Activated T-helper 2 cell treated with anti-CD3 and anti-CD28 coated beads, Interferon-gamma antibody, Interleukin-2, Interleukin-4, amounts not matched to agents 10 μg/mL and 5 μg/mL and 100 μg/mL, durations not matched to agents 14 hours and 24 hours and 36 hours (primary cell): ENCODE results near the gene HBP1. TPM values are rescaled to one million over a fixed set of nuclear protein-coding genes. Genes with fewer than 3 reads are reported as not detected.
"Not testable (repeated sequence)": the region's sequence is repeated elsewhere in the genome, so short reads cannot be mapped to it uniquely, and the experiment has no call there.

Source experiments
- DNase-seq: peaks from one replicate; pipeline ENCODE4 v3.0.0; 2021; ENCODE audit warnings: low spot score
- H3K27ac Mint-ChIP-seq: one replicate; pipeline ENCODE4 v1.8.0; 2021; ENCODE audit warnings: mixed read lengths
- H3K27me3 Mint-ChIP-seq: one replicate; pipeline ENCODE4 v1.8.0; 2021; ENCODE audit warnings: low read depth, mixed read lengths
- H3K36me3 Mint-ChIP-seq: one replicate; pipeline ENCODE4 v1.8.0; 2021; ENCODE audit warnings: low read depth, mixed read lengths
- H3K4me1 Mint-ChIP-seq: one replicate; pipeline ENCODE4 v1.8.0; 2021; ENCODE audit warnings: low read depth, mixed read lengths
- H3K4me3 Mint-ChIP-seq: one replicate; pipeline ENCODE4 v1.8.0; 2021; ENCODE audit warnings: low read depth, mild to moderate bottlenecking, moderate library complexity, mixed read lengths
- H3K9me3 Mint-ChIP-seq: one replicate; pipeline ENCODE4 v1.8.0; 2021; ENCODE audit warnings: mixed read lengths
- intact Hi-C: fragments of 100-400 bp; cut with micrococcal nuclease; formaldehyde crosslinking; loops from one replicate; pipeline ENCODE4 v1.15.1; 2023
- total RNA-seq: library from RNA; stranded (reverse); gene quantifications from 2 replicates; pipeline ENCODE4 v1.2.3, GENCODE V29; 2022

The HBP1 gene
- total RNA-seq, 1 donor from 2014 or later = 17.0 TPM

DNA sequence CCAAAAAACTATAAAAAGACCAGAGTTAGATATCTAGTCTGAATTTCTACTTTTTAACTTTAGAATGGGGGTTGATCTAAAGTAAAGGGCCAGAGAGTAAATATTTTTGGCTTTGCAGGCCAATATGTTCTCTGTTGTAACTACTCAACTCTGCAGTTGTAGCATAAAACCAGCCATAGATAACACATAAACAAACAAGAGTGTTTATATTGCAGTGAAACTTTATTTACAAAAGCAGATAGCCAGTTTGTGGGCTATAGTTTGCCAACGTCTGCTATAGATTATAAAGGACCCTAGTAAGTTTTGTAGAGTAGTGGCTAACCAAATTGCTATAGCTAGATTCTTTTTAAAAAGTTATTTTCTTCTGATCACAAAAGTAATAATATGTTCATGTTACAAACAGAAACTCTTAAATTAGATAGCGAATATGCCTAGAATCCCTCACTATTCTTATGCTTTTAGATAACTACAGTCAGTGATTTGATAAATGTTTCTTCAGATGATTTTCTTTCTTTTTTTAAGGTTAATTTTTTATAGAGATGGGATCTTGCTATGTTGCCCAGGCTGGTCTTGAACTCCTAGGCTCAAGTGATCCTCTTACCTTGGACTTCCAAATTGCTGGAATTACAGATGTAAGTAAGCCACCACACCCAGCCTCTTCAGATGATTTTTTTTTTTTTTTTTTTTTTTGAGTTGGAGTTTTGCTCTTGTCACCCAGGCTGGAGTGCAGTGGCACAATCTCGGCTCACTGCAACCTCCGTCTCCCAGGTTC is 23.6 kb upstream of the HBP1 start:
- no peak for DNase-seq
- Mint-ChIP-seq H3K36me3 (no peaks in the 10 kb centered on the region), H3K4me3 (no peak overlapping the region), H3K27me3 (peaks cover 5% of the 10 kb centered on the region), H3K27ac (no peak overlapping the region), H3K4me1 (no peaks in the 10 kb centered on the region), H3K9me3 (no peaks in the 10 kb centered on the region)
- intact Hi-C loops = no loop called here

DNA sequence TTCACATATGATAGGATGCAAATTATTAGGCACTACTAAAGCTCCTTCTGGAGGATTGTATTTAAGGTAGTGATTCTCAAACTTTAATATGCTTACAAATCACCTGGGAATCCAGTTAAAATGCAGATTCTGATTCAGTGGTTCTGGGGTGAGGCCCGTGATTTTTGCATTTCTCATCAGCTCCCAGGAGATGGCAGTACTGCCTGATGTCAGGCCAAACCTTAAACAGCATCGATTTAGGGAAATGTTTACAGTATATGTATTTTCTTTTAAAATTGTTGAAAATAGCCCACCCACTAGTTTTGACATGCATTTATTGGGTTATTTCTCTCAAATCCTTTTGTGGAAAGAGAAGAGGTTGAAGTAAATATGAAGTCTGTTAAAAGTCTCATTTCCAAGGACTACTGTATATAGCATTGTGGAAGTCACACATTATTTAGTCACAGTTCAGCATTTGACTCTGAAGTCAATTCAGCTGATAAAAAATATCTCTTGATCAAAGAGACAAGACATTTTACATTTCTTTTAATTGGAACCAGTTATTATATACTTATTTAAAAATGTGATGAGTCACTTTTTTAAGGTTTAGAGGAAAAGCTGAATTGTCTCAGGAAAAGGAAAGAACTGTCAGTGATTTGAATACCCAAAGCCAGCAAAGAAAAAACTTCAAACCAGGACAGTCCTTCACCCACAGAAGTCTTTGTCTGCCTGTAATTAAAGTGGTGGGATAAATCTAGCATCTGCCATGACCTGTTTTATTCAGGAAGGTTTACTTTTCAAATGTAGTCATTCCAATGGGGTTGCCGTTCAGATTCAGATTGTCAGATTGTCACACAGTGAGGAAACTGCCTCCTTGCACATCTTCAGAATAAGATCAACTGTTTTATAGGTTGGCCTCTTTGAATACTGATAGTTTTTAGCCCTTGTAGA is 21.1 kb upstream of the HBP1 start:
- Mint-ChIP-seq H3K9me3 (no peaks in the 10 kb centered on the region), H3K27me3 (peaks cover 6% of the 10 kb centered on the region), H3K27ac (no peak overlapping the region), H3K36me3 (no peaks in the 10 kb centered on the region), H3K4me1 (no peaks in the 10 kb centered on the region), H3K4me3 (no peak overlapping the region)
- intact Hi-C loops = no loop called here
- no peak for DNase-seq

DNA sequence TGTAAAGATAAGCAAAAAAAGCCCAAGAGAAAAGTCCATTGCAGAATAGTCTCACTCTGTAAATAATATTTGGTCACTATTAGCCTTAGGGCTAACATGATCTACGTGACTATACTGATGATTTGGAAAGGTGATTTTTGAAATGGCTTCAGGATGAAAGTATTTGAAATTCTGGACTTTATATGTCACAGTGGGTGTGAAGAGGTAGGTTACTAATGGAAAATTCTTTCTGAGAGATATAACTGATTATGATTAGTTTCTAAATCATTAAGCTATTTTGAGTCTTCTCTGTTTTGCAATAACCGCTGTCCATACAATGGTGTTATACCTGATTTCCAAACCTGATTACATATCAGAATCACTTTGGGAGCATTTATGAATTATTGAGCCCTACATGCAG is 20.1 kb upstream of the HBP1 start:
- H3K9me3 Mint-ChIP-seq = no peaks in the 10 kb centered on the region
- peaks cover 7% of the 10 kb centered on the region for H3K27me3 Mint-ChIP-seq
- DNase-seq = no peak
- no peaks in the 10 kb centered on the region for H3K4me1 Mint-ChIP-seq
- no peak overlapping the region for H3K27ac Mint-ChIP-seq
- intact Hi-C loops = no loop called here
- no peaks in the 10 kb centered on the region for H3K36me3 Mint-ChIP-seq
- H3K4me3 Mint-ChIP-seq = no peak overlapping the region

DNA sequence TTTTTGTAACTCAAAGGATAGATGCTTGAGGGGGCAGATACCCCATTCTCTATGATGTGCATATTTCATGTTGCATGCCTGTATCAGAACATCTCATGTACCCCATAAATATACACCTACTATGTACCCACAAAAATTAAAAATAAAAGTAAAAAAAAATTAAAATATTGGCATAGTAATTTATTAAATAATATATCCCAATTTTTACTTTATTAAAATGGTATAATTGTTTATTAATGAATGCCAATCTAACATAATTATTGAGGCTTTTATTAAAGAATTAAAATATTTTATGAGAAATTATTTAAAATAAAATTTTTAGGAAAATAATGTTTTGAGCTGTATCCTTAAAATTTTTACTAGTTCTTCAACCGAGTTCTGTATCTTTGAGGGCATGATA is 18.9 kb upstream of the HBP1 start:
- no peak for DNase-seq
- Mint-ChIP-seq H3K27me3 (peaks cover 9% of the 10 kb centered on the region), H3K36me3 (no peaks in the 10 kb centered on the region), H3K4me1 (no peaks in the 10 kb centered on the region), H3K4me3 (no peak overlapping the region), H3K27ac (no peak overlapping the region), H3K9me3 (no peaks in the 10 kb centered on the region)
- intact Hi-C loops = loop anchor here (1.0 kb wide), 2 partner anchors 203 to 357 kb away; no protein-coding TSS in a partner anchor

DNA sequence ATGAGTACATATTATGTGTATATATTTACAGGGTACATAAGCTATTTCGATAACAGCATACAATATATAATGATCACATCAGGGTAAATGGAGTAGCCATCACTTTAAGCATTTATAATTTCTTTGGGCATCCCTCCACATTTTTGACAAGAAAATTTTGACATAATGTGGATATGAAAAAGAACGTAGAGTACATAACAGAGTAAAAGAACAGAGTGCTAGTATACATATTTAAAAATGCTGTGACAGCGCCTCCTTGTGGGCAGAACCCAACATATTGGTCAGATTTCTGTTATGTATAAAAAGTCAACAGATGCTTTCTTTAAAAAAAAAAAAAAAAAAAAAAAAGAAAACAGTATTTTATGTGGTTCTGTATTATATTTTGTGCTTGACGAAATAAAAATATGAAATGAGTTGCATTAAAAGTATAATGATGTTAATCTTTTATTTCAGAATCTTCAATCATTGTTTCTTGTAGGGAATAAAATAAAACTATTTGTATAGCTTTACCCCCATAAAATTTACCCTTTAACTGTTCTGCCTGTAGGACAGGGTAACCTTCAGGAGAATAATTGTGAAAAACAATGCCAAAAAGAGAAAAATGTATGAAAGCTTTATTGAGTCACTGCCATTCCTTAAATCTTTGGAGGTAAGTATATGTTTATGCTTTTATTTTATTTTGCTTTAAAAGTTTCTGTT is 18.3 kb upstream of the HBP1 start:
- peak; percentile 44 for DNase-seq
- Mint-ChIP-seq H3K4me3 (no peak overlapping the region), H3K27me3 (peaks cover 9% of the 10 kb centered on the region), H3K9me3 (no peaks in the 10 kb centered on the region), H3K36me3 (no peaks in the 10 kb centered on the region), H3K27ac (no peak overlapping the region), H3K4me1 (no peaks in the 10 kb centered on the region)
- intact Hi-C loops = loop anchor here (1.0 kb wide), 2 partner anchors 203 to 357 kb away; no protein-coding TSS in a partner anchor

DNA sequence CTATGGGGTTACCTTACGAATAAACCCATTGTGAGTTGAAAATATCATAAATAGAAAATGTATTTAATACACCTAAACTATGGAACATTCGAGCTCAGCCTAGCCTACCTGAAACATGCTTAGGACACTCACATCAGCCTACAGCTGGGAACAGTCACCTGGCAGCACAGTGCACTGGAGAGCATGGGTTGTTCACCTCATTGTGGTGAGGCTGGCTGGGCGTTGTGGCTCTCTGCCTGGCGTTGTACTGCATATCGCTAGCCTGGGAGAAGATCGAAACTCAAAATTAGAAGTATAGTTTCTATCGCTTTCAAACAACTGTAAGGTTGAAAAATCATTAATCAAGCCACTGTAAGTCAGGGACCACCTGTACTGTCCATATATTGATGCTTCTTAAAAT is 17.3 kb upstream of the HBP1 start:
- Mint-ChIP-seq H3K4me3 (no peak overlapping the region), H3K9me3 (no peaks in the 10 kb centered on the region), H3K27me3 (peaks cover 11% of the 10 kb centered on the region), H3K36me3 (no peaks in the 10 kb centered on the region), H3K27ac (no peak overlapping the region), H3K4me1 (no peaks in the 10 kb centered on the region)
- intact Hi-C loops = no loop called here
- no peak for DNase-seq

DNA sequence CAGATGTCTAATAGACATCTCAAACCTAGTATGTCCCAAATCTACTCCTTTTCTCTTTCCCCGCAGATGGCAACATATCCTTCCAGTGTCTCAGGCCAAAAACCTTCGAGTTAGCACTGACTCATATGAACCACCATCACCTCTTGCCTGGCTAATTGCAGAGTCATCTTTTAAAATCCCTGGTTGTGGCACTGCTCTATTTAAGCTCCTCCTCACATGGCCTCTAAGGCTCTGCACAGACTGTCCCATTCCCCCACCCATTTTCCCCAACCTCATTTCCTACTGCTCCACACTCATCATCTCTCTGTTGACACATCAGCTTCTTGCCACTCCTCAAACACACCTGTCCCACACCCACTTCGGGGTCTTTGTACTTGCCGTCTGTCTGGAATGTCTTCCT is 16.8 kb upstream of the HBP1 start:
- no peaks in the 10 kb centered on the region for H3K9me3 Mint-ChIP-seq
- no peaks in the 10 kb centered on the region for H3K4me1 Mint-ChIP-seq
- H3K27ac Mint-ChIP-seq = no peak overlapping the region
- no peak overlapping the region for H3K4me3 Mint-ChIP-seq
- no peak for DNase-seq
- H3K36me3 Mint-ChIP-seq = no peaks in the 10 kb centered on the region
- intact Hi-C loops = no loop called here
- H3K27me3 Mint-ChIP-seq = peaks cover 15% of the 10 kb centered on the region

DNA sequence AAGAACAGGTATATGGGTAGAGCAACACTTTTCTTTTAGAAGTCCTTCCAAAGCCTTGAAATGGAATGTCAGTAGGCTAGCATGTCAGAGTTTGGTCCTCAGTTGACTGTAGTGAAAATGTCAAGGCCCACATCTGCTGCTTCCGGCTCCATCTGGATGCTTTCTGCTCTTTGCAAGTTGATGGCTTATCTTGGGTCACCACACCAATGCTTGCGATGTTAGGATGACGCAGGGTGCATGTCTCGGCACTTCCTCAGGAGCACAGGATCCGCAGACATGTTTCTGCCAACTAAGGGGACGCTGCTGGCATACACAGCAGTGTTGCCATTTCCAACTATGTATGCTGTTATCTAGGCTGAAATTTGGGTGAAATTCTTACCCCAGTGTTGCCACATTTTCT is 14.0 kb upstream of the HBP1 start:
- Mint-ChIP-seq H3K36me3 (no peaks in the 10 kb centered on the region), H3K9me3 (no peaks in the 10 kb centered on the region), H3K27me3 (peaks cover 17% of the 10 kb centered on the region), H3K27ac (no peak overlapping the region), H3K4me3 (no peak overlapping the region), H3K4me1 (no peaks in the 10 kb centered on the region)
- DNase-seq = no peak
- intact Hi-C loops = no loop called here

DNA sequence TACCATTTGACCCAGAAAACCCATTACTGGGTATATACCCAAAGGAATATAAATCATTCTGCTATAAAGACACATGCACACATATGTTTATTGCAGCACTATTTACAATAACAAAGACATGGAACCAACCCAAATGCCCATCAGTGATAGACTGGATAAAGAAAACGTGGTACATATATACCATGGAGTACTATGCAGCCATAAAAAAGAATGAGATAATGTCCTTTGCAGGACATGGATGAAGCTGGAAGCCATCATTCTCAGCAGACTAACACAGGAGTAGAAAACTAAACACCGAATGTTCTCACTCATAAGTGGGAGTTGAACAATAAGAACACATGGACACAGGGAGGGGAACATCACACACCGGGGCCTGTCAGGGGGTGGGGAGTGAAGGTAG is 13.1 kb upstream of the HBP1 start:
- H3K9me3 Mint-ChIP-seq, H3K4me3 Mint-ChIP-seq, H3K4me1 Mint-ChIP-seq, intact Hi-C loops, H3K36me3 Mint-ChIP-seq, DNase-seq, H3K27ac Mint-ChIP-seq: not testable (repeated sequence)
- H3K27me3 Mint-ChIP-seq = peaks cover 17% of the 10 kb centered on the region

DNA sequence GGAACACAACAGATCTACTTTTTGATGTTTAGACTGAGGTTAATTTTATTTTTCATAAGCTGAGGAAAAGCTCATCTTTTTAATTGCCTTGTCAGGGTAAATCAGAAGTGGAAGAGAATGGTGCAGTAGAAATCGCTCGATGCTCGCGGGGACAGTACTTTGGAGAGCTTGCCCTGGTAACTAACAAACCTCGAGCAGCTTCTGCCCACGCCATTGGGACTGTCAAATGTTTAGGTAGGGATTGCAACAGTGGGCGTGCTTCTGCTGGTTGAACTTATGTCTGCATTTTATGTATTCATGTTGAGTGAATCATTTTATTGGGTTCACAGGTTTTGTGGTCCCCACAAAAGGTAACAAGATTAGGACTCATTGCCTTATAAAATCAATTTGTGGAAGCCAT is 11.7 kb upstream of the HBP1 start:
- peaks cover 17% of the 10 kb centered on the region for H3K27me3 Mint-ChIP-seq
- H3K27ac Mint-ChIP-seq = no peak overlapping the region
- DNase-seq = no peak
- no peaks in the 10 kb centered on the region for H3K9me3 Mint-ChIP-seq
- no peaks in the 10 kb centered on the region for H3K36me3 Mint-ChIP-seq
- H3K4me3 Mint-ChIP-seq = no peak overlapping the region
- no peaks in the 10 kb centered on the region for H3K4me1 Mint-ChIP-seq
- intact Hi-C loops = no loop called here

DNA sequence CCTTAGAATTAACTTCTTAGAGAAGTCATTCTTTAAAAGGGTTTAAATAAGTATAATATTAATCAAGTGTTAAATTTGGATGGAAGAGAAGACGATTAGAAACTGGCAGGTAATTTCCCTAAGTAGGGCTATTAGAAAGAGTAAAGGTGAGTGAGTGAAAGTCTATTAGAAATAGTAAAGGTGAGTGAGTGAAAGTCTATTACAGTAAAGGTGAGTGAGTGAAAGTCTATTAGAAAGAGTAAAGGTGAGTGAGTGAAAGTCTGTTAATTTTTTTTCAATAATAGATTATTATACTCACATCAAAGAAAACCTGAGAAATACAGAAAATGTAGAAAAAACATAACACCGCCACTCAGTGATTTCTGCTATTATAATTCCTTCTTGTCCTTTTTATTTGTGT is 10.8 kb upstream of the HBP1 start:
- no peak overlapping the region for H3K4me3 Mint-ChIP-seq
- H3K4me1 Mint-ChIP-seq = no peaks in the 10 kb centered on the region
- peaks cover 14% of the 10 kb centered on the region for H3K27me3 Mint-ChIP-seq
- DNase-seq = no peak
- H3K36me3 Mint-ChIP-seq = no peaks in the 10 kb centered on the region
- intact Hi-C loops = no loop called here
- H3K27ac Mint-ChIP-seq = no peak overlapping the region
- no peaks in the 10 kb centered on the region for H3K9me3 Mint-ChIP-seq

DNA sequence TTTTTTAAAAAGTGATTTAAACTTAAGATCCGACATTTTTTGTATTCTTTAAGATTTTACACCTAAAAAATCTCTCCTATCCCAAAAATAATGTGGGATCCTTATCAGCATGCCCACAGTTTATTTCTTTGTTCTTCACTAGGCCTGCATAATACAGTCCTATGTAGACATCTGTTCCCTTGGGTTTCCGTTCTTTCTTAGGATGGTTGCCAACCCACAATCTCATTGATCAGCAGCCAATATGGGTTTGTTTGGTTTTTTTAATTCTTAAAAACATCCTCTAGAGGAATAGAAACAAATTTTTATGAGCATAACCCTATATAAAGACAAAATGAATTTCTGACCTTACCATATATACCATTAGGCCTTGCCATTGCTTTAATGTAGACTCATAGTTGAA is 8.4 kb upstream of the HBP1 start:
- no peak for DNase-seq
- Mint-ChIP-seq H3K27ac (no peak overlapping the region), H3K9me3 (no peaks in the 10 kb centered on the region), H3K4me1 (no peaks in the 10 kb centered on the region), H3K27me3 (peaks cover 19% of the 10 kb centered on the region), H3K4me3 (no peak overlapping the region), H3K36me3 (no peaks in the 10 kb centered on the region)
- intact Hi-C loops = loop anchor here (10.0 kb wide), 1 partner anchor 714 kb away; no protein-coding TSS in a partner anchor
